ENCODE data around the gene LRP3. TPM values are rescaled to one million over a fixed set of nuclear protein-coding genes. Genes with fewer than 3 reads are reported as not detected.
"Not testable (repeated sequence)": the region's sequence is repeated elsewhere in the genome, so short reads cannot be mapped to it uniquely, and the experiment has no call there.

LRP3 gene
- total and polyA plus RNA-seq, 4 experiments from 2014 or later = 0.32 TPM; not detected in 3

GRCh38 chr19:33166037-33166436 lies 28.1 kb upstream of the LRP3 start:
- H3K9me3 ChIP-seq (ENCODE audit: control insufficient read depth in 1 of 2, low read length in 2 of 2); H3K27ac Mint-ChIP-seq; H3K36me3 ChIP-seq (ENCODE audit: insufficient read depth, low read length); H3K27me3 Mint-ChIP-seq; DNase-seq; H3K27ac ChIP-seq (ENCODE audit: low read depth, low read length); H3K4me3 Mint-ChIP-seq; H3K36me3 Mint-ChIP-seq; H3K27me3 ChIP-seq (ENCODE audit: insufficient read depth, low read length); intact Hi-C loops (cut with micrococcal nuclease); H3K4me3 ChIP-seq (ENCODE audit: low read length in 2 of 2); H3K4me1 ChIP-seq (ENCODE audit: insufficient read depth, low read length): not testable (repeated sequence)
- CTCF ChIA-PET (ENCODE audit: partially characterized antibody) = interaction anchor here (1.5 to 3.4 kb wide), 3 partner anchors 11 to 22 kb away, joined by 6 to 19 read pairs (median 9); no protein-coding TSS in a partner anchor
- Mint-ChIP-seq H3K4me1 (peaks cover 8 to 17% (median 11%) of the 10 kb centered on the region in 4 donors), H3K9me3 (peaks cover 0 to 13% (median 5%) of the 10 kb centered on the region in 8 donors)
- POLR2A ChIA-PET (ENCODE audit: partially characterized antibody) = interaction anchor here (2.5 kb wide), 1 partner anchor 10 kb away, joined by 13 read pairs; no protein-coding TSS in a partner anchor

- no peaks in the 10 kb centered on the region for H3K27me3 Mint-ChIP-seq
- Histone ChIP-seq H3K27ac (ENCODE audit: low read depth, low read length) (no peak overlapping the region), H3K4me3 (ENCODE audit: low read length in 2 of 2) (no peak overlapping the region), H3K4me1 (ENCODE audit: insufficient read depth, low read length) (peaks cover 6% of the 10 kb centered on the region), H3K27me3 (ENCODE audit: insufficient read depth, low read length) (no peaks in the 10 kb centered on the region), H3K36me3 (ENCODE audit: insufficient read depth, low read length) (no peaks in the 10 kb centered on the region), H3K9me3 (ENCODE audit: control insufficient read depth in 1 of 2, low read length in 2 of 2) (no peaks in the 10 kb centered on the region)
- no peak overlapping the region for H3K4me3 Mint-ChIP-seq
- H3K36me3 Mint-ChIP-seq = no peaks in the 10 kb centered on the region
- intact Hi-C loops (cut with micrococcal nuclease) = no loop called here
- ChIA-PET CTCF (ENCODE audit: partially characterized antibody) (interaction anchor here (1.5 to 1.6 kb wide), 2 partner anchors 10 to 23 kb away, joined by 6 read pairs; no protein-coding TSS in a partner anchor), POLR2A (ENCODE audit: partially characterized antibody) (interaction anchor here (2.5 kb wide), 1 partner anchor 9 kb away, joined by 13 read pairs; no protein-coding TSS in a partner anchor)
- H3K4me1 Mint-ChIP-seq = peaks cover 3 to 12% (median 8%) of the 10 kb centered on the region in 4 donors
- no peak for DNase-seq
- peaks cover 0 to 13% (median 5%) of the 10 kb centered on the region in 8 donors for H3K9me3 Mint-ChIP-seq
- H3K27ac Mint-ChIP-seq = peak overlapping the region in 1 of 7 donors; percentile 85
Measured at GRCh38 chr19:33167438-33167837, 26.7 kb upstream of the LRP3 start.

- ChIA-PET POLR2A (ENCODE audit: partially characterized antibody) (no interaction called here), CTCF (ENCODE audit: partially characterized antibody) (interaction anchor here (1.2 to 1.6 kb wide), 2 partner anchors 9 to 43 kb away, joined by 3 to 6 read pairs; no protein-coding TSS in a partner anchor)
- Mint-ChIP-seq H3K4me3 (no peak overlapping the region), H3K27ac (no peak overlapping the region), H3K36me3 (no peaks in the 10 kb centered on the region), H3K27me3 (no peaks in the 10 kb centered on the region), H3K4me1 (peaks cover 5 to 22% (median 12%) of the 10 kb centered on the region in 4 donors), H3K9me3 (peaks cover 0 to 13% (median 5%) of the 10 kb centered on the region in 8 donors)
- intact Hi-C loops (cut with micrococcal nuclease) = no loop called here
- no peaks in the 10 kb centered on the region for H3K27me3 ChIP-seq (ENCODE audit: insufficient read depth, low read length)
- no peak overlapping the region for H3K4me3 ChIP-seq (ENCODE audit: low read length in 2 of 2)
- DNase-seq = no peak
- H3K9me3 ChIP-seq (ENCODE audit: control insufficient read depth in 1 of 2, low read length in 2 of 2) = no peaks in the 10 kb centered on the region
- no peaks in the 10 kb centered on the region for H3K36me3 ChIP-seq (ENCODE audit: insufficient read depth, low read length)
- H3K4me1 ChIP-seq (ENCODE audit: insufficient read depth, low read length) = peaks cover 11% of the 10 kb centered on the region
- no peak overlapping the region for H3K27ac ChIP-seq (ENCODE audit: low read depth, low read length)
Measured at GRCh38 chr19:33168528-33168927, 25.6 kb upstream of the LRP3 start.

GRCh38 chr19:33171222-33171795 lies 22.8 kb upstream of the LRP3 start:
- Mint-ChIP-seq H3K4me3 (no peak overlapping the region), H3K27ac (peak overlapping the region in 2 of 7 donors; percentile 43 to 68), H3K4me1 (peaks cover 15 to 49% (median 22%) of the 10 kb centered on the region in 4 donors), H3K9me3 (peaks cover 0 to 13% (median 5%) of the 10 kb centered on the region in 8 donors), H3K27me3 (no peaks in the 10 kb centered on the region), H3K36me3 (peaks cover 0 to 5% of the 10 kb centered on the region in 2 donors)
- Histone ChIP-seq H3K36me3 (ENCODE audit: insufficient read depth, low read length) (no peaks in the 10 kb centered on the region), H3K4me1 (ENCODE audit: insufficient read depth, low read length) (peaks cover 35% of the 10 kb centered on the region), H3K4me3 (ENCODE audit: low read length in 2 of 2) (no peak overlapping the region), H3K27ac (ENCODE audit: low read depth, low read length) (no peak overlapping the region), H3K9me3 (ENCODE audit: control insufficient read depth in 1 of 2, low read length in 2 of 2) (no peaks in the 10 kb centered on the region), H3K27me3 (ENCODE audit: insufficient read depth, low read length) (no peaks in the 10 kb centered on the region)
- ChIA-PET CTCF (ENCODE audit: partially characterized antibody) (interaction anchor here (1.1 to 2.5 kb wide), 5 partner anchors 9 to 47 kb away, joined by 3 to 9 read pairs (median 3); no protein-coding TSS in a partner anchor), POLR2A (ENCODE audit: partially characterized antibody) (interaction anchor here (2.8 kb wide), 1 partner anchor 11 kb away, joined by 12 read pairs; no protein-coding TSS in a partner anchor)
- intact Hi-C loops (cut with micrococcal nuclease) = no loop called here
- DNase-seq = no peak

- Histone ChIP-seq H3K4me3 (ENCODE audit: low read length in 2 of 2) (no peak overlapping the region), H3K27me3 (ENCODE audit: insufficient read depth, low read length) (no peaks in the 10 kb centered on the region), H3K27ac (ENCODE audit: low read depth, low read length) (no peak overlapping the region), H3K4me1 (ENCODE audit: insufficient read depth, low read length) (peaks cover 35% of the 10 kb centered on the region), H3K36me3 (ENCODE audit: insufficient read depth, low read length) (no peaks in the 10 kb centered on the region), H3K9me3 (ENCODE audit: control insufficient read depth in 1 of 2, low read length in 2 of 2) (no peaks in the 10 kb centered on the region)
- Mint-ChIP-seq H3K27ac (no peak overlapping the region), H3K4me3 (no peak overlapping the region), H3K9me3 (peaks cover 0 to 13% (median 6%) of the 10 kb centered on the region in 8 donors), H3K27me3 (peaks cover 0 to 3% of the 10 kb centered on the region in 2 donors), H3K36me3 (peaks cover 0 to 10% of the 10 kb centered on the region in 2 donors), H3K4me1 (peaks cover 16 to 49% (median 27%) of the 10 kb centered on the region in 4 donors)
- DNase-seq = no peak
- ChIA-PET CTCF (ENCODE audit: partially characterized antibody) (interaction anchor here (1.3 to 2.5 kb wide), 2 partner anchors 9 to 12 kb away, joined by 3 to 9 read pairs; no protein-coding TSS in a partner anchor), POLR2A (ENCODE audit: partially characterized antibody) (interaction anchor here (2.8 kb wide), 1 partner anchor 11 kb away, joined by 12 read pairs; no protein-coding TSS in a partner anchor)
- intact Hi-C loops (cut with micrococcal nuclease) = no loop called here
Measured at GRCh38 chr19:33171916-33172359, 22.2 kb upstream of the LRP3 start.

GRCh38 chr19:33174186-33174585 lies 19.9 kb upstream of the LRP3 start:
- H3K4me3 Mint-ChIP-seq = peak overlapping the region in 2 of 8 donors; percentile 34 to 35
- Histone ChIP-seq H3K27me3 (ENCODE audit: insufficient read depth, low read length) (no peaks in the 10 kb centered on the region), H3K4me3 (ENCODE audit: low read length in 2 of 2) (no peak overlapping the region), H3K9me3 (ENCODE audit: control insufficient read depth in 1 of 2, low read length in 2 of 2) (no peaks in the 10 kb centered on the region), H3K4me1 (ENCODE audit: insufficient read depth, low read length) (peaks cover 42% of the 10 kb centered on the region), H3K36me3 (ENCODE audit: insufficient read depth, low read length) (no peaks in the 10 kb centered on the region), H3K27ac (ENCODE audit: low read depth, low read length) (no peak overlapping the region)
- ChIA-PET CTCF (ENCODE audit: partially characterized antibody) (interaction anchor here (0.8 kb wide), 1 partner anchor 10 kb away, joined by 3 read pairs; no protein-coding TSS in a partner anchor), POLR2A (ENCODE audit: partially characterized antibody) (interaction anchor here (5.2 kb wide), 1 partner anchor 15 kb away, joined by 160 read pairs; no protein-coding TSS in a partner anchor)
- H3K36me3 Mint-ChIP-seq = peaks cover 0 to 14% of the 10 kb centered on the region in 2 donors
- intact Hi-C loops (cut with micrococcal nuclease) = no loop called here
- peak overlapping the region in 1 of 7 donors; percentile 13 for H3K27ac Mint-ChIP-seq
- peaks cover 22 to 55% (median 40%) of the 10 kb centered on the region in 4 donors for H3K4me1 Mint-ChIP-seq
- H3K9me3 Mint-ChIP-seq = peaks cover 0 to 7% (median under 1%) of the 10 kb centered on the region in 8 donors
- peaks cover 0 to 4% of the 10 kb centered on the region in 2 donors for H3K27me3 Mint-ChIP-seq
- DNase-seq = no peak

Measured in CD4-positive, alpha-beta memory T cell (primary cell).